Liver (tissue), 10 donors: Measurements from ENCODE around the gene USP21. TPM values are rescaled to one million over a fixed set of nuclear protein-coding genes. Genes with fewer than 3 reads are reported as not detected.
A peak's percentile ranks its signal among the peaks of the same experiment; 100 is the strongest.

Source experiments
- DNase-seq: peaks from one replicate; pipeline ENCODE4 v3.0.0-alpha.2; 2017; ENCODE audit warnings: low spot score
- H3K27ac ChIP-seq, 2 donors: one replicate each; pipeline ENCODE4 v1.7.0; 2013; ENCODE audit warnings: inconsistent platforms in 2 of 2, low read length in 2 of 2, control low read depth in 1 of 2, low read depth in 1 of 2, mild to moderate bottlenecking in 1 of 2
- H3K27me3 ChIP-seq, 4 donors: one replicate each; pipeline versions ENCODE4 v1.6.1 to v1.7.0; 2013; ENCODE audit warnings: low read length in 3 of 4, inconsistent platforms in 1 of 4, mild to moderate bottlenecking in 1 of 4, moderate library complexity in 1 of 4; ENCODE audit not compliant: control insufficient read depth in 4 of 4, insufficient read depth in 4 of 4
- H3K36me3 ChIP-seq, 4 donors: one replicate each; pipeline versions ENCODE4 v1.6.1 to v1.7.0; 2013; ENCODE audit warnings: low read length in 3 of 4, mild to moderate bottlenecking in 3 of 4, low read depth in 1 of 4, moderate library complexity in 1 of 4; ENCODE audit not compliant: control insufficient read depth in 4 of 4, insufficient read depth in 3 of 4
- H3K4me1 ChIP-seq, 4 donors: one replicate each; pipeline versions ENCODE4 v1.6.1 to v1.7.0; 2013; ENCODE audit warnings: low read length in 3 of 4, mild to moderate bottlenecking in 3 of 4, moderate library complexity in 1 of 4; ENCODE audit not compliant: control insufficient read depth in 4 of 4, insufficient read depth in 4 of 4
- H3K4me3 ChIP-seq, 3 donors: one replicate each; pipeline versions ENCODE4 v1.6.1 to v1.7.0; 2013; ENCODE audit warnings: low read length in 3 of 3, control low read depth in 1 of 3, low read depth in 1 of 3, mild to moderate bottlenecking in 1 of 3
- H3K9ac ChIP-seq, 2 donors: one replicate each; pipeline ENCODE4 v1.7.0; 2013; ENCODE audit warnings: low read length in 2 of 2, mild to moderate bottlenecking in 2 of 2, moderate library complexity in 2 of 2, control low read depth in 1 of 2, low read depth in 1 of 2
- H3K9me3 ChIP-seq, 4 donors: one replicate each; pipeline versions ENCODE4 v1.6.1 to v1.7.0; 2013; ENCODE audit warnings: low read length in 3 of 4; ENCODE audit not compliant: control insufficient read depth in 4 of 4
- ATF3 ChIP-seq: IDR thresholded peaks from 2 replicates; pipeline ENCODE4 v1.6.1; 2016; ENCODE audit warnings: antibody characterized with exemption
- CTCF ChIP-seq: fragments of 150-350 bp; IDR thresholded peaks from 2 replicates; pipeline ENCODE4 v1.5.1; 2017; ENCODE audit warnings: improper control_type of control experiment, low read depth, low read length; ENCODE audit not compliant: missing input control
- FOXA1 ChIP-seq: IDR thresholded peaks from 2 replicates; pipeline ENCODE4 v1.6.1; 2016; ENCODE audit warnings: antibody characterized with exemption
- GABPA ChIP-seq, 2 donors: IDR thresholded peaks in 1 of 2; conservative IDR thresholded peaks in 1 of 2; 2 replicates each; pipeline ENCODE4 v1.6.1; 2016; ENCODE audit warnings: antibody characterized with exemption in 2 of 2, mild to moderate bottlenecking in 1 of 2, moderate library complexity in 1 of 2
- HNF4G ChIP-seq: IDR thresholded peaks from 2 replicates; pipeline ENCODE4 v1.6.1; 2016; ENCODE audit warnings: antibody characterized with exemption
- JUND ChIP-seq, 2 donors: IDR thresholded peaks; 2 replicates each; pipeline ENCODE4 v1.6.1; 2016; ENCODE audit warnings: antibody characterized with exemption in 2 of 2
- NR2F2 ChIP-seq: IDR thresholded peaks from 2 replicates; pipeline ENCODE4 v1.6.1; 2016; ENCODE audit warnings: antibody characterized with exemption
- RAD21 ChIP-seq, 2 donors: IDR thresholded peaks; 2 replicates each; pipeline ENCODE4 v1.6.1; 2016; ENCODE audit warnings: antibody characterized with exemption in 2 of 2, mild to moderate bottlenecking in 2 of 2
- TAF1 ChIP-seq: conservative IDR thresholded peaks from 2 replicates; pipeline ENCODE4 v1.6.1; 2016; ENCODE audit warnings: antibody characterized with exemption, mild to moderate bottlenecking
- YY1 ChIP-seq: IDR thresholded peaks from 2 replicates; pipeline ENCODE4 v1.6.1; 2016; ENCODE audit warnings: antibody characterized with exemption, mild to moderate bottlenecking
- ZBTB33 ChIP-seq: IDR thresholded peaks from 2 replicates; pipeline ENCODE4 v1.6.1; 2016; ENCODE audit warnings: antibody characterized with exemption
- WGBS: extraction: QIAGEN DNeasy Blood & Tissue Kit; methylation state at CpG from one replicate; pipeline ENCODE4 v1.1.7; 2013; 5-methylcytosine and 5-hydroxymethylcytosine counted together
- polyA plus RNA-seq, 2 donors: library from polyadenylated mRNA; stranded (reverse) in 1 of 2; unstranded in 1 of 2; fragments of 200-250 nt in 1 of 2; fragments of >200 nt in 1 of 2; fragmentation: Nextera tagmentation in 1 of 2; extraction: Ambion mirVana in 1 of 2; gene quantifications; one replicate each; pipeline versions ENCODE4 v1.2.1 to v1.2.3, GENCODE V29; 2013 to 2015
- small RNA-seq: library from RNA; depleted of rRNA; stranded (forward); fragments of <200 nt; gene quantifications from one replicate; pipeline ENCODE3, GENCODE V24; 2014
- total RNA-seq, 2 donors: library from RNA; depleted of rRNA; stranded (reverse); fragments of >200 nt; gene quantifications; one replicate each; pipeline ENCODE4 v1.2.3, GENCODE V29; 2014
- donor health status: healthy.
- donor health status: healthy.
- donor health status: healthy.
- donor health status: healthy.
- donor health status: healthy.

The USP21 gene
- total and polyA plus RNA-seq, 4 donors = 4.1 to 9.0 (median 6.5) TPM

- no peak for TF ChIP-seq ZBTB33
- peak; percentile 17 to 58 for TF ChIP-seq GABPA (IDR thresholded peaks at IDR 0.05 in 1 of 2, conservative IDR thresholded peaks at IDR 0.05 in 1 of 2)
- TF ChIP-seq HNF4G = no peak
- TF ChIP-seq FOXA1 = no peak
These were observed 50.6 kb downstream of the USP21 start (continued) for GRCh38 chr1:161209790-161210409.

- H3K9ac ChIP-seq = no peak overlapping the region
- no peaks in the 10 kb centered on the region for H3K27me3 ChIP-seq
- H3K27ac ChIP-seq = peak overlapping the region; percentile 9 to 100
- H3K36me3 ChIP-seq = peaks cover 11 to 37% (median 36%) of the 10 kb centered on the region in 4 donors
- no peak for TF ChIP-seq JUND (IDR thresholded peaks at IDR 0.05)
- TF ChIP-seq NR2F2 = no peak
- no peak for TF ChIP-seq CTCF
- TF ChIP-seq TAF1 = no peak
- no peak for TF ChIP-seq ATF3
- no peak for TF ChIP-seq RAD21 (IDR thresholded peaks at IDR 0.05)
- DNase-seq = no peak
- H3K4me3 ChIP-seq = no peak overlapping the region
- no peaks in the 10 kb centered on the region for H3K9me3 ChIP-seq
- H3K4me1 ChIP-seq = peaks cover 9 to 42% (median 29%) of the 10 kb centered on the region in 4 donors
- 91% methylated on average over 9 of the region's 9 CpGs for WGBS
These were observed 55.1 kb downstream of the USP21 start for GRCh38 chr1:161214369-161214768.

- H3K4me1 ChIP-seq = peaks cover 9 to 43% (median 26%) of the 10 kb centered on the region in 4 donors
- WGBS = 83% methylated on average over 10 of the region's 10 CpGs
- no peak within 1 kb of the TSS for H3K4me3 ChIP-seq
- peaks cover 10 to 35% (median 33%) of the 10 kb centered on the region in 4 donors for H3K36me3 ChIP-seq
- peak within 1 kb of the TSS; percentile 9 to 100 for H3K27ac ChIP-seq
- no peak for DNase-seq
- no peak for TF ChIP-seq CTCF
- TF ChIP-seq YY1 = peak; percentile 51
- no peak for TF ChIP-seq JUND (IDR thresholded peaks at IDR 0.05)
- H3K9ac ChIP-seq = peak within 1 kb of the TSS in 1 of 2 donors; percentile 36
- H3K9me3 ChIP-seq = no peaks in the 10 kb centered on the region
- no peaks in the 10 kb centered on the region for H3K27me3 ChIP-seq
These were observed 55.8 kb downstream of the USP21 start, which contains the start of gene FCER1G for GRCh38 chr1:161215076-161215475. FCER1G (plus strand) TSS chr1:161215295; CDS start chr1:161215322, 27 bp downstream.

Small RNA genes within 50 kb of the gene (small RNA-seq; reads per million reads assigned to genes)
- not detected for gene RF01225

Other genes with a start within 250 kb of the USP21 start
- under 1 TPM in 1 of 2 donors, not detected in 1; 0.50 TPM for gene ITLN2, start 204.7 kb upstream of the USP21 start, total RNA-seq
- gene ITLN2, start 204.7 kb upstream of the USP21 start, polyA plus RNA-seq = under 1 TPM in 1 of 2 donors, not detected in 1; 0.12 TPM
- 10 to 100 TPM; 45.9 to 80.4 TPM for gene F11R, start 138.3 kb upstream of the USP21 start, total RNA-seq
- 10 to 100 TPM; 25.8 to 45.3 TPM for gene F11R, start 138.3 kb upstream of the USP21 start, polyA plus RNA-seq
- gene TSTD1, start 120.5 kb upstream of the USP21 start, total RNA-seq = 10 to 100 TPM; 10.9 to 23.6 TPM
- gene TSTD1, start 120.5 kb upstream of the USP21 start, polyA plus RNA-seq = 10 to 100 TPM; 45.9 to 67.5 TPM
- 10 to 100 TPM; 29.8 to 43.5 TPM for gene USF1, start 113.5 kb upstream of the USP21 start, total RNA-seq
- 10 to 100 TPM; 19.2 to 24.5 TPM for gene USF1, start 113.5 kb upstream of the USP21 start, polyA plus RNA-seq
- 1 to 10 TPM; 6.6 to 8.9 TPM for gene ARHGAP30, start 89.6 kb upstream of the USP21 start, total RNA-seq
- 1 to 10 TPM; 1.2 to 3.5 TPM for gene ARHGAP30, start 89.6 kb upstream of the USP21 start, polyA plus RNA-seq
- gene NECTIN4, start 69.9 kb upstream of the USP21 start, total RNA-seq = not detected
- under 1 TPM in 1 of 2 donors, not detected in 1; 0.01 TPM for gene NECTIN4, start 69.9 kb upstream of the USP21 start, polyA plus RNA-seq
- gene KLHDC9, start 61.1 kb upstream of the USP21 start, total RNA-seq = 1 to 10 TPM; 1.9 to 2.8 TPM
- gene KLHDC9, start 61.1 kb upstream of the USP21 start, polyA plus RNA-seq = 1 to 10 TPM; 2.4 to 3.3 TPM
- 10 to 100 TPM; 12.4 to 19.3 TPM for gene PFDN2, start 41.5 kb upstream of the USP21 start, total RNA-seq
- 10 to 100 TPM; 48.7 to 61.9 TPM for gene PFDN2, start 41.5 kb upstream of the USP21 start, polyA plus RNA-seq
- gene NIT1, start 41.4 kb upstream of the USP21 start, total RNA-seq = 10 to 100 TPM; 17.8 to 37.2 TPM
- gene NIT1, start 41.4 kb upstream of the USP21 start, polyA plus RNA-seq = 10 to 100 TPM; 41.4 to 45.8 TPM
- gene DEDD, start 26.8 kb upstream of the USP21 start, total RNA-seq = 10 to 100 TPM; 13.8 to 16.7 TPM
- 10 to 100 TPM; 15.2 to 17.7 TPM for gene DEDD, start 26.8 kb upstream of the USP21 start, polyA plus RNA-seq
- gene UFC1, start 5.5 kb upstream of the USP21 start, total RNA-seq = 10 to 100 TPM; 34.2 to 44.1 TPM
- gene UFC1, start 5.5 kb upstream of the USP21 start, polyA plus RNA-seq = 10 to 100 TPM; 42.5 to 47.5 TPM
- 100 to 1,000 TPM in 1 of 2 donors, 1 to 10 TPM in 1; 6.2 to 106 TPM for gene PPOX, start 6.9 kb downstream of the USP21 start, total RNA-seq
- gene PPOX, start 6.9 kb downstream of the USP21 start, polyA plus RNA-seq = 1 to 10 TPM; 6.2 to 9.6 TPM
- gene B4GALT3, start 18.0 kb downstream of the USP21 start, total RNA-seq = 10 to 100 TPM; 13.1 to 23.8 TPM
- gene B4GALT3, start 18.0 kb downstream of the USP21 start, polyA plus RNA-seq = 10 to 100 TPM; 14.0 to 15.4 TPM
- gene ADAMTS4, start 39.6 kb downstream of the USP21 start, total RNA-seq = 1 to 10 TPM in 1 of 2 donors, under 1 TPM in 1; 0.28 to 2.2 TPM
- under 1 TPM; 0.21 to 0.48 TPM for gene ADAMTS4, start 39.6 kb downstream of the USP21 start, polyA plus RNA-seq
- gene NDUFS2, start 42.9 kb downstream of the USP21 start, total RNA-seq = 100 to 1,000 TPM; 105 to 167 TPM
- gene NDUFS2, start 42.9 kb downstream of the USP21 start, polyA plus RNA-seq = 100 to 1,000 TPM in 1 of 2 donors, 10 to 100 TPM in 1; 93.3 to 135 TPM
- gene FCER1G, start 55.8 kb downstream of the USP21 start, total RNA-seq = 10 to 100 TPM; 25.4 to 32.6 TPM
- gene FCER1G, start 55.8 kb downstream of the USP21 start, polyA plus RNA-seq = 10 to 100 TPM; 46.1 to 77.1 TPM
- gene APOA2, start 64.1 kb downstream of the USP21 start, total RNA-seq = 1,000 to 10,000 TPM; 5,041 to 8,644 TPM
- gene APOA2, start 64.1 kb downstream of the USP21 start, polyA plus RNA-seq = over 10,000 TPM; 12,638 to 30,612 TPM
- gene TOMM40L, start 66.6 kb downstream of the USP21 start, total RNA-seq = 1 to 10 TPM; 6.7 to 7.4 TPM
- gene TOMM40L, start 66.6 kb downstream of the USP21 start, polyA plus RNA-seq = 10 to 100 TPM; 10.4 to 10.5 TPM
- 10 to 100 TPM; 10.4 to 52.3 TPM for gene NR1I3, start 78.7 kb downstream of the USP21 start, total RNA-seq
- 100 to 1,000 TPM in 1 of 2 donors, 10 to 100 TPM in 1; 43.0 to 128 TPM for gene NR1I3, start 78.7 kb downstream of the USP21 start, polyA plus RNA-seq
- gene PCP4L1, start 99.2 kb downstream of the USP21 start, total RNA-seq = 1 to 10 TPM; 5.9 to 8.7 TPM
- 1 to 10 TPM; 1.1 to 4.1 TPM for gene PCP4L1, start 99.2 kb downstream of the USP21 start, polyA plus RNA-seq
- 1 to 10 TPM in 1 of 2 donors, under 1 TPM in 1; 0.37 to 1.0 TPM for gene MPZ, start 150.5 kb downstream of the USP21 start, total RNA-seq
- 1 to 10 TPM in 1 of 2 donors, under 1 TPM in 1; 0.97 to 7.4 TPM for gene MPZ, start 150.5 kb downstream of the USP21 start, polyA plus RNA-seq
- 100 to 1,000 TPM in 1 of 2 donors, 10 to 100 TPM in 1; 44.3 to 116 TPM for gene SDHC, start 154.9 kb downstream of the USP21 start, total RNA-seq
- gene SDHC, start 154.9 kb downstream of the USP21 start, polyA plus RNA-seq = 100 to 1,000 TPM in 1 of 2 donors, 10 to 100 TPM in 1; 77.7 to 247 TPM
- not detected for gene CFAP126, start 208.4 kb downstream of the USP21 start, total RNA-seq
- not detected for gene CFAP126, start 208.4 kb downstream of the USP21 start, polyA plus RNA-seq